Retina (tissue), 1 donor: ENCODE measurements around the gene ZMYM5.
"Not testable (repeated sequence)": the region's sequence is repeated elsewhere in the genome, so short reads cannot be mapped to it uniquely, and the experiment has no call there.

ENCODE experiments used
- DNase-seq: peaks from one replicate; pipeline ENCODE4 v3.0.0-alpha.2; 2016

Gene ZMYM5

DNA sequence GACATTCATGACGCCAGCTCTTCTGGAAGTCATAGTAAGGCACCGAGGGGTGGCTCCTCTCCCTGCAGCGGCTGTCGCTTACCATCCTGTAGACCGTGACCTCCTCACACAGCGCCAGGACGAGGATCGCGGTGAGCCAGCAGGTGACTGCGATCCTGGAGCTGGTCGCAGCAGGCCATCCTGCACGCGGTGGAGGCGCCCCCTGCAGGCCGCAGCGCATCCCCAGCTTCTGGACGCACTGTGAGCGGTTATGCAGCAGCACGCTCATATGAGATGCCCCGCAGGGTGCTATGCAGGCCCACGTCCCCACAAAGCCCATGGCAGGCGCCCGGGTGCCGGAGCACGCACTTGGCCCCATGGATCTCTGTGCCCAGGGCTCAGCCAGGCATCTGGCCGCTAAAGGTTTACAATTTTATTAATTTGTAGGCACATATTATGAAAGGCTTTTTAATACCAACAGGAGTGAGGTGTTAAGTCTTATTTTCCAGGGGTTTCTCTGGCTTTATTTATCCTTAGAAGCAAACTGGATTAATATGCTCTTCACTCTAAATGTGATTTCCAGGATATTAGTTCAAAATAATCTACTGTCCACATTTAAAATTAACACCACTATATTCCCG lies 45.1 kb downstream of the ZMYM5 start:
- DNase-seq: peak; percentile 48

DNA sequence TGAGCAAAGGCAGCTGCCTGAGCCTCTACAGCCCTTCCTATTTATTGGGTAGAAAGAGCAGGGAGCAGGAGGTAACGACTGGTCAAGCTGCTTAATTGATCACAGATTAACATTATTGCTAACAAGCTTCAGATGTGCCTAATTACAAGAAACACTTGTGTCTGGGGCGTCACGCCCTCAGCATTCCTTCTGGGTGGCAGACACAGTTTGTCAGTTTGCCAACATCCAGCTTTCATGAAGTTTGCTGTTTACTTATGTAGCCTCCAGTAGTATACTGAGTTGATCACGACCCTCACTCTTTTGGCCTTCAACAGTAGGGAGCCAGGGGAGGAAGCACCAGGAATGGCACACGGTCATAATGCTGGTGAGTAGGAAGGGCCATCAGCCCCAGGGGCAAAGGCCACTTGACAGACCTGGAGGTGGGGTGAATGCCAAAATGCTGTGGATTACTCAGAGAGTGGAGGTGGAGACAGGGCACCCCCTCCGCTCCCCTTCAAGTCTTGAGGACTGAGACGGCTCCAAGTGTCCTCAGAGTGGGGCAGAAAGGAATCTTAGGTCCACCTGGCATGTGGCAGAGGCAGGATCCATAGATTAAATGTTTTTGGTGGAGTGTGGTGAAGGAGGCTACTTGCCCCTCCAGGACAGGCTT lies 45.8 kb downstream of the ZMYM5 start:
- no peak for DNase-seq

DNA sequence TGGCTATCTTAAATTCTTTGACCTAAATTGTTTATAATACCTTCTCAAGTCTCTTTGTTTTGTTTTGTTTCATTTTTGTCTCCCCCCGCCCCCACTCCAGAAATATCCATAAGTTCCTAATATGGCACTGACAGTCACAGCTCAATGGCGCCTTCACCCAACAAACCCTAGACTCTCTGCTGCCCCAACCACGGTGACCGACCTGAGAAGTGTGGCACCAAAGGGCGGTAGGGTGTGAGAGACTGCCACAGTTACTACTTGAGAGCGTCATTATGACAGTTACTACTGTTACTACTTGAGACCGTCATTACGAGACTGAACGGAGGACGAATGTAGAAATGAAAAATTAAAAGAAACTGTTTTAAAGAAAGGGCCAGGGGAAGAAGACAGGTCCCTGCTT lies 46.3 kb downstream of the ZMYM5 start:
- DNase-seq: no peak

GRCh38 chr13:19815842-19816241 lies 47.6 kb downstream of the ZMYM5 start:
- DNase-seq: not testable (repeated sequence)

DNA sequence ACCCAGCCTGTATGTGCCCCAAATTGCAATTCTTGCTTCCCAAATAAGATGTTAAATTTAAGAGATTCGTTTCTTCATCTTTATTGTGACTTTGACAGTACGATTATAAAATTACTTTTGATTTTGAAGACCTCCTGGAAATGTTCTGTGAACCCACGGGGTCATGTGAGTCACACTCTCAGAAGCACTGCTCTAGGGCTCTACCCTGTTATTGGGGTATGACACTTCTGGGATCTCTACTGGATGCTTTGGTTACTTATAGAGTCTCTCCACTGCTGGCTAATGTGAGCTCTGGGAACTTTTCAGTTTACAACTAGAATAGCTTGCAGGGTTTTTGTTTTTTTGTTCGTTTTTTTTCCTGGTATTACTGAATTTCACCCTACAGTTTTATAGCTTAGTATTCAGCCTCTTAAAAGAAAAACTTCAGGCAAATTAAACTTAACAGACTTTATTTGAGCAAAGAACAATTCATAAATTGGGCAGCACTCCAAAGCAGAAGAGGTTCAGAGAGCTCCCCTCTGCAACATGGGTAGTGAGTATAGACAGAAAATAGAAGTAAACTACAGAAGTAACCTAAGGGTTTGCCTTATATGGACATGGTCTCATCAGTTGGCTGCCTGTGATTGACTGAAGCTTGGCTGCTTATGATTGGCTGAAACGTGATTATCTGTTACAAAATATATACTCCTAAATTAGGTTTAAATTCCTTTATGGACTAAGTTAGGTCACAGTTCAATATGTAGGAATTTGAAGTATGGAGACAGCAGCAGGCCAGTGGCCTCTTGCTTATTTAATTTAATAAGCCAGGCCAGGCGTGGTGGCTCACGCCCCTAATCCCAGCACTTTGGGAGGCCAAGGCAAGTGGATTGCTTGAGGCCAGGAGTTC lies 52.2 kb downstream of the ZMYM5 start:
- DNase-seq: no peak

DNA sequence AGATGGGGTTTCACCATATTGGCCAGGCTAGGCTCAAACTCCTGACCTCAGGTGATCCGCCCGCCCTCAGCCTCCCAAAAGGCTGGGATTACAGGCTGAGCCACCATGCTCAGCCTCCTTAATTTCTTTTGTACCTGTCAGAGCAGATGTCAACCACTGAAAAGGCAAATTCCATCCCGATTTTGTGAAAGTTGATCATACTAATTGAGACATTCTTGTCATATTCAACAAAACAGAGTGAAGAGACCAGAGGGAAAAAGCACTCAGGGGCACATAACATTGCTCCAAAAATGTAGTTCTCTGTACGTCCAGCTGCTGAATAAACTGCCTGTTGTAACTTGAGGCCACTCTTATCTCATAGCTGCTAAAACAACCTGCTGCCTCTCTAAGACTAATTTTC lies 53.3 kb downstream of the ZMYM5 start:
- no peak for DNase-seq

DNA sequence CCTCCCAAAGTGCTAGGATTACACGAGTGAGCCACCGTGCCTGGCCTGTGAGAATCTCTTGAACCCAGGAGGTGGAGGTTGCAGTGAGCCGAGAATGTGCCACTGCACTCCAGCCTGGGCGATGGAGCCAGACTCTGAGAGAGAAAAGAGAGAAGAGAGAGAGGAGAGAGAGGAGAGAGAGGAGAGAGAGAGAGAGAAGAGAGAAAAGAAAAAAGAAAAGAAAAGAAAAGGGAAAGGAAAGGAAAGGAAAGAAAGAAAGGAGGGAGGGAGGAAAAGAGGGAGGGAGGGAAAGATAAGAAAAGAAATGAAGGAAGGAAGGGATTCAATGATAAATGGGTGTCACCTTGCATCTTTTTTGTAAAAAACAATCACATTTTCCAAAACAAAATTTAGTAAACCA lies 57.7 kb downstream of the ZMYM5 start:
- DNase-seq: no peak

GRCh38 chr13:19795956-19796355 lies 67.5 kb downstream of the ZMYM5 start:
- DNase-seq: no peak

DNA sequence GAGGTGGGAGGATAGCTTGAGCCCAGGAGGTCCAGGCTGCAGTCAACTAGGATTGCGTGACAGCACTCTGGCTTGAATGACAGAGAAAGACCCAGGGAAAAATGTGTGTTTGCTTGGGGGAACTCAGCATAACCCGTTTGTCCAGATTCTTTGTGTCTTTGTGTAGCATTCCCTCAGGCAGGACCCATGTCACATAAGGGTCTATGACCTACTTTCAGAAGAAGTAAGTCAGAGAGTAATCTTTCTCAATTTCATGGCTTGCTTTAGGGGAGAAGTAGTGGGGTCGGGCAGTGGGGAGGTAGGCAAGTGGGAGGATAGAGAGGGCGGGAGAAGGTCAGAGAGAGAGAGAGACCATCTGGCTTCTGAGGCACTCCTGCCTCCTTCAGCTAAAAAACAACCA lies 68.8 kb downstream of the ZMYM5 start:
- no peak for DNase-seq

DNA sequence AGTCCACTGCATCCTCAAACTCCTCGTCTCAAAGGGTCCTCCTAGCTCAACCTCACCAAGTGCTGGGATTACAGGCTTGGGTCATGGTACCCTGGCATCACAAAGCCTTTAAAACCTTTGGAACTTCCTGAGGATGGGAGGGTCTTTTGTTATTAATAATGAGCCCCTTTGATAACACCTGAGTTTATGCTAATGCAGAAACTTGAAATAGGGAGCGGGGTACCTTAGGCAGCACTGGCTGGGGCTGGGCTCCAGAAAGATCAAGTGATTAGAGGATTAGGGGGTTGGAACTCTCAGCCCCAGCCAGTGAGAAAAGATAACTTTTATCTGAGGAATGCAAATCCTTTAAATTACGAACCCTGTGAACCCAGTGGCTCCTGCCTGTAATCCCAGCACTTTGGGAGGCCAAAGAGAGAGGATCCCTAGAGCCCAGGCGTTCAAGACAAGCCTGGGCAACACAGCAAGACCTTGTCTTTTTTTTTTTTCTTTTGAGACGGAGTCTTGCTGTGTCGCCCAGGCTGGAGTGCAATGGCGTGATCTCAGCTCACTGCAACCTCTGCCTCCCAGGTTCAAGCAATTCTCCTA lies 71.4 kb downstream of the ZMYM5 start:
- DNase-seq: no peak

GRCh38 chr13:19782727-19783682 lies 80.4 kb downstream of the ZMYM5 start, which contains the start of gene PSPC1:
TSS of gene PSPC1 (minus strand) at chr13:19782945. CDS start at chr13:19782757, 188 bp downstream.
- DNase-seq: peak; percentile 97

DNA sequence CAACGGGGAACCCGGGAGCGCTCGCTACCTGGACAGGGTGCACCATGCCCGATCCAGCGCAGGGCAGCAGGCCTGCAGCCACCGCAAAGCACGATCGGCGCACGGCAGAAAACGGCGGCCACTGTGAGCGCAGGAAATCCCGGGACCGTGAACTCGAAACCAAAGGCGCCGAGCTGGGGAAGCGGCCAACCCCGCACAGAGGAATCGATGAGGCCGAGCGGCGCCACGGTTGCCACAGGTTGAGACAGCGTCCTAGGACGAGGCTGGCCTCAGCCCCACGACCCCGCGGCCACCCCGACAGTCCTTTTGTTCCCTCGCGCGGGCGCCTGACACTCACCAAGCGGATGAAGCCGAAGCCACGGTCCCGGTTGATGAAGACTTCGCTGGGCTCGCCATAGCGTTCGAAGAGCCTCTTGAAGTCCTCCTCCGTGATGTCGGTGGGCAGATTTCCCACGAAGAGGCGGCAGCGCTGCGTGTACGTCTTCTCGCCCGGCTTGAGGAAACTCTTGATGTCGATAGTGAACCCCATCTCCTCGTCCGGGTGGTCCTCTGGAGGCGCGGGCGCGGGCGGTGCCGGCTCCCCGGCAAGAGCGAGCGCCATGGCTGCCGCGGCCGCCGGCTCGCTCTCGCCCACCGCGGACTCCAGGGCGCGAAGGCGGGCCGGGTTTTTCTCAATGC lies 81.3 kb downstream of the ZMYM5 start:
- DNase-seq: peak; percentile 89

- DNase-seq: no peak
Observed at GRCh38 chr13:19781526-19781925, 81.9 kb downstream of the ZMYM5 start.

GRCh38 chr13:19780753-19781418 lies 82.6 kb downstream of the ZMYM5 start:
- DNase-seq: peak; percentile 9
